Stimulated activated CD4-positive, alpha-beta T cell treated with anti-CD3 and anti-CD28 coated beads, Interleukin-4, amount 100 ng/mL, for 24 hours (primary cell): Measurements from ENCODE around the gene TEC.
"Not testable (repeated sequence)": the region's sequence is repeated elsewhere in the genome, so short reads cannot be mapped to it uniquely, and the experiment has no call there.

ENCODE experiments used
- DNase-seq: peaks from one replicate; pipeline ENCODE4 v3.0.0-alpha.2; 2020

The TEC gene

DNA sequence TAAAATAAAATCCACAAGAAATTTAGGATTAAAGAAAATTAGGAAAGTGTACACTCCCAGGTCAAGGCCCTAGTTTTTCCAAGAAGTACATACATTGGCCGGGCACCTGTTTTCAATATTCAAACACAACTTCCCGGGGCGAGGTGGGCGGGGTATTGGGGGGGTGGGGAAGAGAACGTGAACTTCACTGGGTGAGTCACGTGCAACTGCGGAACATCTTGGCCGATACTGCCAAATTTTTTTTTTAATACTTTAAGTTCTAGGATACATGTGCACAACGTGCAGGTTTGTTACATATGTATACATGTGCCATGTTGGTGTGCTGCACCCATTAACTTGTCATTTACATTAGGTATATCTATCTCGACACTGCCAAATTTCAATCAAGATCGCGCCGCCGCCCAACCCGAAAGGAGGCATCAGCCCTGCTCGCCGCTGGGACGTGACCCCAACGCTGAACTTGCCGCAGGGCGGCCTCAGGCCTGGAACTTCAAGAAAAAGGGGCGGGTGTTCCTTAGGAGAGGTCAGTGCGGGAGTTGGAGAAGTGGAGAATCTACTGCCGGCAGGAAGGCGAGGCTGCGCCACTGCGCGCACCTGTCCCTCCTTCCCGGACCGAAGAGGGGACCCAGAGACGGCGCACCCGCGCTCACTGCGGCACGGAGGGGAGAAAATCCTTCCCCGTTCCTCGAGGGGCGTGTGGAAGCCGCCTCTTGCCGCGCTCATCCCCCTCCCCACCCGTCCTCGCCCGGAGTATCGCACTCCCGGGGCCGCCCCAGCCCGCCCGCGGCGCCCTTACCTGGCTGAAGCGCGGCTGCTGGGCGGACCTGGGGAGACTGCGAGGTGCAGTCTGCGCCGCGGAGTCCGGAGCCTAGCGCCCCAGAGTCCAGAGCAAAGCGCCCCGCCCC lies at the start of gene TEC:
Gene TEC, minus strand, starts transcription at position 883 of the 905 bp plus-strand sequence. CDS start 41,224 bp downstream, outside the sequence.
- DNase-seq: peak; percentile 28

DNA sequence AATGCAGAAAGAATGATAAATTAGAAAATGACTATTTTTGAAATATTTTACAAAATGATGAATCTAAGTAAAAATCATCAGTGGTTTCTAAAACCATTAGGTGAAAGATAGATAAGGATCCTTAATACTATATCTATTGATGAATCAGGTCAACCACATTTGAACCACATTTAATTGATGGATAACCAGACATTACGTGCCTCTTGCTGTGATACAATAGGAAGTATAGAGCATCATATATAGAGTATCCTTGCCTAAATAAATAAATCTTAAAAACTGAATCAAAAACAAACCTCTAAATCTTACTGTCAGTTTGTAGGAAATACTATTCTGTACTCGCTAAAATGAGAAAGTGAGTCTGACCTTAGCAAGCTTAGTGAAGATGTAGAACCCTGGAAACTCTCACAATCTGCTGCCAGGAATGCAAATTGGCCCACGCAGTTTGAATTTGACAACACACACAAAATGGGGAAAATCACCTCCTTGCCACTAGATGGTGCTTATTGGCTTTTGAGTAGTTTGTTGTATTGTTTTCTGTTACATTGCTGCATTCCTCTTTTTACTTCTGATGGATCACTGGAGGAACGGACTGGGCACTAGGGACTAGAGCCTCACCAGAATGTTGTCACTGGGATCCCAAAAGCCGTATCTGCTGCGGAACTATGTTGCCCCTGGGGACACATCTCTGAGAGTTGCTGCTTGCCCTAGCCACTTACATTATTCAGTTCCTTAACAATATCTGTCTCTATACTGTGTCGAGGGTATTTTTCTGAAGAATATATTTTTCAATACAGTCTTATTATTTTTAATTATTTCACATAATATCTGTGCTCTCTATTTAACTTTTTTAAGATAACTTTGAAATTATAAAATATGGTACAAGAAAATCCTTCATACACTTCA lies 46.3 kb upstream of the TEC start:
- DNase-seq: peak; percentile 34

DNA sequence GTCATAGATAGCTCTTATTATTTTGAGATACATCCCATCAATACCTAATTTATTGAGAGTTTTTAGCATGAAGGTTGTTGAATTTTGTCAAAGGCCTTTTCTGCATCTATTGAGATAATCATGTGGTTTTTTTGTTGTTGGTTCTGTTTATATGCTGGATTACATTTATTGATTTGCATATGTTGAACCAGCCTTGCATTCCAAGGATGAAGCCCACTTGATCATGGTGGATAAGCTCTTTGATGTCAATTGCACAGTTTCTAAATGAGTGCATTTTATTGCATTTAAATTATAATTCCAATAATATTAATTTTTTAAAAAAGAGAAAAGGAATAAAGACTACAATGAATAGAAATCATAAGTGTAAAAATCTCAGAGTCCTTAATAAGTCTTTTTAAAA lies 45.1 kb upstream of the TEC start:
- DNase-seq: not testable (repeated sequence)

DNA sequence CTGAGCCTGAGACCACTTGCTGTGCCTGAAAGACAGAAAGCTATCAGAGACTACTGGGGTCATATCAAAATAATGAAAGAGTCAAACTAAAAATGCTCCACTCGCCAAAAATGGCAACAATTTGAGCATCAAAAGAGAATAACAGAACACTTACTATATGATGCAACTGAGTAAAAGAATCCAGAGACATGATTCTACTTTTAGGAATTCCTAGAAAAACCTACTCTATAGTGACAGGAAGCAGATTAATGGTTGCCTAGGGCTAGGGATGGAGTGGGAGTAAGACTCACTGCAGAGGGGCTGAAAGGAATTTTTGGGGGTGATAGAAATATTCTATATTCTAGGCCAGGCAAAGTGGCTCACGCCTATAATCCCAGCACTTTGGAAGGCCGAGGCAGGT lies 42.3 kb upstream of the TEC start:
- no peak for DNase-seq

DNA sequence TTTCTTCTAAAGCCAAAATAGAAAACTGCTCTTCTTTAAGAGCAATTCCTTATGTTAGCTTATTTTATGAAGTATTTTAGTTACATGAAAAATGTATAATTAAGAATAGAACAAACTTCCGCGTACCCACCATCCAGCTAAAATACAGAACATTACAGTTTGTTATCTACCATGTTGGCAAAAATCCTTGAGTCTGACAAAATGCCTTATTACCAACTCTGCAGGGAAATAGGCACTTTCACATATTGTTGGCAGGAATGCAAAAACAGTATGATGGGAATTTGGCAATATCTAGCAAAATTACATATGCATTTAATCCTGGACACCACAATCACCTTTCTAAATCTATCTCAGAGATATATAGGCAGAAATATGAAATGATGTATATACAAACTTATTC lies 39.3 kb upstream of the TEC start:
- DNase-seq: no peak

DNA sequence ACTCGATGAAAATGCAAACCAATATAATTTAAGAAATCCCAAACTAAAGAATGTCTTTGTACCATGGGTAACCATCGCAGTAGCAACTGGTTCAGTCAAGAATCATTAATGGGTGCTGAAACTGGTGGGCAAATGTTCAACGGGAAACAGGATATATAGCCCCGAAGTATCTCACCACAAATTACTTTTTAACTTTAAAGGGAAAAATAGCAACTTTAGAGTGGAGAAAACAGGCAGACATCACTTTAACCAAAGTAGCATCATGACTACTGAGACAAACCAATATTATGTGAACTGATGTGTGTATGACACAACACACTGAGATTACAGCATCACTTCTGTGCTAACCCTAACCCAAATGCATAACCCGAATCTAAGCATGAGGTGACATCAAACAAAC lies 37.9 kb upstream of the TEC start:
- no peak for DNase-seq

DNA sequence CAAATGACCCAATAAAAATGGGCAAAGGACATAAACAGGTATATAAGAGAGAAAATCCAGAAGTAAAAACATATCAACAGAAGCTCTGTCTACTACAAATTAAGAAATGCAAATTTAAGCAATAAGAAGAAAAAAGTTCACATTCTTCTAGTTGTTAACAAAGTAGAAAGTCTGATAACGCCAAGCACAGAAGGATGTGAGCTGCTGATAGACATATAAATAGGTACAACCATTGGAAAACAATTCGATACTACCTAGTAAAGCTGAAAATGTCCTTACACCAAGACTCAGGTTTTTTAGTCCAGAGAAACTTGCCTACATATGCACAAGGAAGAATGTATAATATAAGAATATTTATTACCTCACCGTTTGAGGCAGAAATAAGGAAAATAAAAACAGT lies 35.9 kb upstream of the TEC start:
- DNase-seq: no peak

DNA sequence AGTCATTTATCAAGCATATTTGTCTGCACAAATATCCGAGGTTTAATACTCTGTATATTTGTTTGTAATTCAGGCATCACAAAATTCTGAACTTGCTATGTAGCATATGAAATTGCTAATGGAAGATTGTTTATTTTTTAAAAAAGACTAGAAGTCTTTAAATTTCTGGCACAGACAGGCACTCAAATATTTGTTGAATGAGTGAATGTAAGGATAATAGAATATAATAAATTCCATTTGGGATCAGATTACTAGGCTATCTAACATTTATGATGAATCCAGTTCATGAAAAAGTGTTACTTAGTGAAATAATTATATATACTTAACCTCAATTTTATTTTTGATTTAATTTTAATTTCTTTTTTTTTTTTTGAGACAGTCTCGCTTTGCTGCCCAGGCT lies 30.4 kb upstream of the TEC start:
- no peak for DNase-seq

DNA sequence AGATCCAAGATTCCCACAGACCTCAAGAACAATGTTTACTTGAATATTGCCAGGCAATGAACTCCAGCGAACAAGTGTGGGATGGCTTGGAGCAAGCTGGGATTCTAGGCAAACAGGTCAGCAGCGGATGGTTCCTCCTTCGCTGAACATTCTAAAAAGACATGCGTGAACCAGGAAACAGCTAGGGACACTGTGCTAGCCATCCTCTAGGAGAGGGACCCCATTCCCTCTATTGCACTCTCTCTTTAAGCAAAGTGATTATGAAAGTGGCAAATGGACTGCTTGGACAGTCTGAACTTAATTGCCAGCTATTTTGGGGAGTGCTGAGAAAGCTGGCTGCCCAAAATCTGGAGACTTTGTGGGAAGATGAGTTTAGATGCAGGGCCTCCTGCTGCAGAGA lies 29.9 kb upstream of the TEC start:
- no peak for DNase-seq

DNA sequence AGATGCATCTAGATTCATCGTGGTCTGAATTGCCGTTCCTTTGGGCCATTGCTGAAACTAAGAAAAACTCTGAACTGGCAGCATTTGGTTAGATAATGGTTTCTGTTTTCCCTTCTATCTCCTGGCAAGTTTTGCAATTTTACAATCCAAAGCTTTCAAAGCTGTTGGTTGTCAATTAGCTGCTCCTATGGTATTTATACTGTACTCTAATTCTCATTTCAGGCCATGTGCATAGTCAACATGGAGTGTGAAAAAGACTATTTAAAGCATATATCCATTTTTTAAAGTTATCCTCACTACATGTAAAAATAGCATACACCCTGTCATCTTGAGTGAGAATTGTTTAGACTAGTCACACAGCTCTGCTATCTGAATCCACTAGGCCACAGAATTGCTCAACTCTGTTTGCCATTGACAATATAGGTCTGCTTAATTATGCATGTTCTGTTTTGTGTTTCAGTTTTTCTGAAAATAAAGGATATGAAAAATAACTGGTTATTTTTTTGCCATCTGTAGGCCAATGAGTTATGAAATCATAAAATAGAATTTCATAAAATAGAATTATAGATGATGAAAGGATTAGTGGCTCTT lies 27.7 kb upstream of the TEC start:
- no peak for DNase-seq

DNA sequence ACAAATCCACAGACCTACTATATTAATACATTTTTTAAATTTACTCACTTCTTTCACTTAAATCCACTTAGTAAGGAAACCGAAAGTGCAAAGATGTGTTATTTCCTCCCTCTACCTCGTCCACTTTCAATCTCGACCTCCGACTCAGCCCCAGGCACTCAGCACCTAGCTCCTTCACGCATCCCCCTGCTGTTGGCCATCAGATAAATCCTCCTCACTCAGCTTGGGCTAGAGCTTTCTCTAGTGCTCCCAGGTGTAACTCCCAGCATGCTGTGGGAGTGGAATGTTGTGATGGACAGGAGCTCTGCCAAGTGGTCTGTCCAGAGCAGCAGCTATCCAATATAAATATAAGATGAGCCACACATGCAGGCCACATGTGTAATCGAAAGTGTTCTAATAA lies 26.7 kb upstream of the TEC start:
- no peak for DNase-seq

DNA sequence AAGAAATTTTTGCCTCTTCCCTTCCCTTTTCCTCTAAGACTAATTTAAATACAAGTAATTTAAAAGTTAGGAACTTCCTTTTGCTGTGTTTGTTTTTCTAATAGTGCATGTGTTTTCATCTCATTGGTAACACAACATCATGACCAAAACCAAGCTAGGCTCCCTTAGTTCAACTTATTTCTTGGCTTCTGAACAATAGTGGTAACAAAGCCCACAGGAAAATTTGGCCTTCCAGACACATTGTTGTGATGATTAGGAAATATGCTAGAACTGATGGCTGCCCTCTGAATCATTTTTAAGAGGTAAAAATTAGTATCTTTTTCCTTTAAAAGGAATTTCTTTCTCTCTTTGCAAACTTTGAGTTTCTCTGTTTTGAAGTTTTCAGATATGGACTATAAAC lies 25.5 kb upstream of the TEC start:
- no peak for DNase-seq

DNA sequence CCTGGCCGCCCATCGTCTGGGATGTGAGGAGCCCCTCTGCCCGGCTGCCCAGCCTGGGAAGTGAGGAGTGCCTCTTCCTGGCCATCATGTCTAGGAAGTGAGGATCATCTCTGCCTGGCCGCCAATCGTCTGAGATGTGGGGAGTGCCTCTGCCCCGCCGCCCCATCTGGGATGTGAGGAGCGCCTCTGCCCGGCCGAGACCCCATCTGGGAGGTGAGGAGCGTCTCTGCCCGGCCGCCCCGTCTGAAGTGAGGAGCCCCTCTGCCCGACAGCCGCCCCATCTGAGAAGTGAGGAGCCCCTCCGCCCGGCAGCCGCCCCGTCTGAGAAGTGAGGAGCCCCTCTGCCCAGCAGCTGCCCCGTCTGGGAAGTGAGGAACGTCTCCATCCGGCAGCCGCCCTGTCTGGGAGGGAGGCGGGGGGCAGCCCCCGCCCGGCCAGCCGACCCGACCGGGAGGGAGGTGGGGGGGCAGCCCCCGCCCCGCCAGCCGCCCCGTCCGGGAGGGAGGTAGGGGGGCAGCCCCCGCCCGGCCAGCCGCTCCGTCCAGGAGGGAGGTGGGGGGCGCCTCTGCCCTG lies 22.7 kb upstream of the TEC start:
- not testable (repeated sequence) for DNase-seq

DNA sequence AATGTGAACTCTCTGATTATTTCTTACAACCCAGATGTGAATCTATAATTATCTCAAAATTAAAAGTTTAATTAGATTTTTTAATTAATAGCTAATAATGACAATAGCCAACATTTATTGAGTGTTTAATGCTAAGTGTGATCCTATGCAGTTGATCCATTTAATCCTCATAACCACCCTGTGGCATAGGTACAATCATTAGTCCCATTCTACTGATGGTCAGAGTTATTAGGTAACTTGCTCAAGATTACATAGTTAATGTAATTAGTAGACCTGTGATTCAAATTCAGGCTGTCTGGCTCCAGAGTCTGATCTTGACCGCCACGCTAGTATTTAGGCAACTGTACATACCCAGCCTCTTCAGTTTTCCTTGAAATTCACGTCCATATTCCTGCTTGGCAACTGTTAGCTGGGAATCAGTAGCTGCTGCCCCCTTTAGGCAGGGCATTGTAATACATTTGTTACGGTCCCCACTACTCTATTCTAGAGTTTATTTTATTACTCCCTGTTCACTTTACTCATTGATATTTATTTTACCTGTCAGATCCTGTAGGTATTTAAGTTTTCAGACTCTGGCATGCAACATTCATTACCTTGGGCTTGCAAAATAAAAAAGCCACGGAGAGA lies 20.6 kb upstream of the TEC start:
- DNase-seq: no peak

DNA sequence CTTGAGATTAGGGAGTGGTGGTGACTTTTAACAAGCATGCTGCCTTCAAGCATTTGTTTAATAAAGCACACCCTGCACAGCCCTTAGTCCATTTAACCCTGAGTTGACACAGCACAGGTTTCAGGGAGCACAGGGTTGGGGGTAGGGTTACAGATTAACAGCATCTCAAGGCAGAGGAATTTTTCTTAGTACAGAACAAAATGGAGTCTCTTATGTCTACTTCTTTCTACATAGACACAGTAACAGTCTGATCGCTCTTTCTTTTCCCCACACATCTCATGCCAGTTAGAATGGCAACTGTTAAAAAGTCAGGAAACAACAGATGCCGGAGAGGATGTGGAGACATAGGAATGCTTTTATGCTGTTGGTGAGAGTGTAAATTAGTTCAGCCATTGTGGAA lies 16.4 kb upstream of the TEC start:
- DNase-seq: not testable (repeated sequence)

DNA sequence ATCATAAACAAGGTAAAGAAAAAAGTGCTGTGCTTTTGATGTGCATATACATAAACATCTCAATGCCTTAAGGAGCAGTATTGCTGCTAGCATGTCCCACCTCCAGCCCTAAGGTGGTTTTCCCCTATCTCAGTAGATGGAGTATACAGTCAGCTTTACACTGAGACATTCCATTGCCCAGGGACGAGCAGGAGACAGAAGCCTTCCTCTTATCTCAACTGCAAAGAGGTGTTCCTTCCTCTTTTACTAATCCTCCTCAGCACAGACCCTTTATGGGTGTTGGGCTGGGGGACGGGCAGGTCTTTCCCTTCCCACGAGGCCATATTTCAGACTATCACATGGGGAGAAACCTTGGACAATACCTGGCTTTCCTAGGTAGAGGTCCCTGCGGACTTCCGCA lies 16.0 kb upstream of the TEC start:
- DNase-seq: not testable (repeated sequence)

DNA sequence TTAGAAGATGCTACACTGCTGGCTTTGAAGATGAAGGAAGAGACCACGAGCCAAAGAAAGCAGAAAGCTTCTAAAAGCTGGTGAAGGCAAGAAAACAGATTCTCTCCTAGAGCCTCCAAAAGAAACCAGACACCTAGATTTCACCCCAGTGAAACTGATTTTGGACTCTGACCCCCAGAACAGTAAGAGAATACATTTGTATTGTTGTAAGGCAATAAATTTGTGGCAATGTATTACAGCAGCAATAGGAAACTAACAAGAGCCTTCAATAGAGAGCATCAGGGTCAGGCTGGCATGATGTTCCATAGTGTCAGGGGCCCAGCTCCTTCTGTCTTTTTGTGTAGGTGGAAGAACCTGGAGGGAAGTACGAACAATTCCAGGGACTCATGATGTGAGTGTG lies 6.0 kb upstream of the TEC start:
- DNase-seq: no peak

DNA sequence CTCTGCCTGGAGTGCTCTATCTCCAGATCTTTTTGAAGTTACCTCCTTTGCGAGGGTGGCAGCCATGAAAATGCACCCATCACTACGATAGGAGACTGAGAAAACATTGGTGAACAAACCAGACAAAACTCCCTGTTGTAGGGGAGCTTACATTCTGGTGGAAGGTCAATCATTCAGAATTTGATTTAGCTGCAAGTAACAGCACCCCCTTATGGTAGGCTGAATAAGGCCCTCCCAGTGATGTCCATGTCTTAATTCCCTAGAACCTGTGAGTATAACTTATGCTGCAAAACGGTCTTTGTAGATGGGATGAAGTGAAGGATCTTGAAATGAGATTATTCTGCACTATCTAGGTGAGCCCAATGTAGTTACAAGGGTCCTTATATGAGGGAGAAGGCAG lies 5.6 kb upstream of the TEC start:
- DNase-seq: no peak

DNA sequence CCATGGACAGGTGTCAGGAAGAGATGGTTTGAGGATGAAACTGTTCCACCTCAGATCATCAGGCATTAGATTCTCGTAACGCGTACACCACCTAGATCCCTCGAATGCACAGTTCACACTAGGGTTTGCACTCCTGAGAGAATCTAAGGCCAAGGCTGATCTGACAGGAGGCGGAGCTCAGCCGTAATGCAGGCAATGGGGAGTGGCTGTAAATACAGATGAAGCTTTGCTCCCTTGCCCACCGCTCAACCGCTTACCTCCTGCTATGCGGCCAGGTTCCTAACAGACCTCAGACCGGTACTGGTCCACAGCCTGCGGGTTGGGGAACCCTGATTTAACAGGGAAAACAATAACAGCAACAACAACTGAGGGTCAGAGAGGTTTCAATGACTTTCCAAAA lies 2.0 kb upstream of the TEC start:
- no peak for DNase-seq

DNA sequence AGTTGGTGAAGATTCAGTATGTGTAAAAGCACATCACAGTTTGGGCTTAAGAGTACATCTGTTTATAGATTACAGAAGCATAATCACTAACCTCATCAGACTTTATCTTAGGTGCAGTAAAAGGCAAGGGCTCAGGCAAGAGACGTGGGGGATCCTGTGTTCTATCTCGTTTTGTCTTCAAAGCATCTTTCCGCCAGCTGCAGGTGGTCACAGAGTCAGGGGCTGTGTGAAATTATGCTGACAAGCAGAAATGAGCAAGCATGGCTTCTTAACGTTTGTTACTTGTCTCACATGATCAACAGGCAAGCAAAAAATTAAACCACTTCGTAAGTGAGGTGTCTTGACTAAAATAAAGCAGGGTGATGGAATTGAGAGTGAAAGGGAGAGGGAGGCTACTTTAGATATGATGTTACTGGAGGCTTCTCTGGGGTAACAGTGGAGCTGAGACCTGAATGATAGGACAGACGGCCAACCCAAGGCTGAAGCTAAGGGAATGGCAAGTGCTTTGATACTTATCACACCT lies 1.4 kb upstream of the TEC start:
- DNase-seq: no peak

DNA sequence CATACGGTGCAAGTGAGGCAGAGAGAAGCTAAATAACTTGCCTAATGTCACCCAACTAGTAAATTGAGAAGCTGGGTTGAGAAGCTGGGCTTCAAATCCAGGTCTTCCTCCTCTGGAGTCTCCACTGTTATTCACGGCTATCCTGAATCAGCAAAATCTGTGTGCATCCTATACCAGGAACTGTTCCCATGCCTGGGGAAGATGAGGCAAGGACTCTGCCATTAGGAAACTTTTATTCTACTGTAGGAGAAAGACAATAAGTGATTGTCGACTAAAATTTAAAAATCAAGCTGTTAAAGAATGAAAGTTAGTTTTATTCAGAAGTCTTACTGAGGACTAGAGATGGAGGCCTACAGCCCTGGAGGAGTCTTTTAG lies 872 bp upstream of the TEC start:
- DNase-seq: no peak

DNA sequence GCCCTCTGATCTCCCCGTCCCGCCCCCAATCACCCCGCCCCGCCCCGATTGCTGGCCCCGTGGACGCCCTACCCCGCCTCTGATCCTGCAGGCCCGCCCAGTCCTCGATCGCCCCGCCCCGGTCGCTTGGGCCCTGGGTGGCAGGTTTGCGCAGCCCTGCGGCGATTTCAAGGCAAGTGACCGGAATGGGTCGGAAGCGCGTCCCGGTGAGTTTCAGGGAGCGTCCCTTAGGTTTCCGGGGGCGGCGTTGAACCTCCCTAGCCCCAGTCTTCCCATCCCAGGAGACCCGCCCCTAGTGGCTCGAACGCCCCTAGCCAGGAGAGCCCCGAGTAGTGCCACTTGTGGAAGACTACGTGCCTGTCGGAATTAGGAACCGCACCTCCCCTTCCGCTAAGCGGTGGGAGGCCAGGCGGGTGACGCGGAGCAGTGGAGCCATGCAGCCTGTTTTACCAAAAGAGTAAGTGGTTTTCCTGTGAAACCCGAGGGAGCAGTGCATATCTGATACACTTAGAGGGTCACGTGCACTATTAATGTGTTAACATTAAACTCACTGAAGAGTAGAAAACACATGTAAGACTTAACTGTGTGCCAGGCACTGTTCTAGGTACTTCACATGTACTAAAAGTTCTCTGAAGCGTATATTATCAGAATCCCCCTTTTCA lies 354 bp upstream of the TEC start:
- peak; percentile 90 for DNase-seq
